Hepatocyte (in vitro differentiated cells): ENCODE results near the gene ADRA1B. TPM values are rescaled to one million over a fixed set of nuclear protein-coding genes. Genes with fewer than 3 reads are reported as not detected.

Experiments used
- DNase-seq: peaks from one replicate; pipeline ENCODE4 v3.0.0-alpha.2; 2016; ENCODE audit warnings: low spot score
- H2AFZ ChIP-seq: fragments of 200-600 bp; sonication (generic); 2 replicates; pipeline ENCODE4 v1.6.0; 2016; ENCODE audit warnings: antibody characterized with exemption, mild to moderate bottlenecking
- H3K27ac ChIP-seq: fragments of 200-600 bp; sonication (generic); 2 replicates; pipeline ENCODE4 v1.5.1; 2016; ENCODE audit warnings: mild to moderate bottlenecking
- H3K27me3 ChIP-seq: fragments of 200-600 bp; sonication (generic); 2 replicates; pipeline ENCODE4 v1.6.1; 2016
- H3K36me3 ChIP-seq: fragments of 200-600 bp; sonication (generic); replicated peaks from 2 replicates; pipeline ENCODE4 v1.5.1; 2016; ENCODE audit warnings: low read depth; ENCODE audit not compliant: insufficient read depth
- H3K4me1 ChIP-seq: fragments of 200-600 bp; sonication (generic); 2 replicates; pipeline ENCODE4 v1.5.1; 2016; ENCODE audit warnings: mild to moderate bottlenecking, moderate library complexity; ENCODE audit not compliant: insufficient read depth
- H3K4me2 ChIP-seq: fragments of 200-600 bp; sonication (generic); 2 replicates; pipeline ENCODE4 v1.6.0; 2016
- H3K4me3 ChIP-seq: fragments of 200-600 bp; sonication (generic); 2 replicates; pipeline ENCODE4 v1.5.1; 2016; ENCODE audit warnings: mild to moderate bottlenecking
- H3K79me2 ChIP-seq: fragments of 200-600 bp; sonication (generic); 2 replicates; pipeline ENCODE4 v1.6.0; 2017; ENCODE audit warnings: mild to moderate bottlenecking
- H3K9me2 ChIP-seq: fragments of 200-600 bp; sonication (generic); replicated peaks from 2 replicates; pipeline ENCODE4 v1.6.0; 2017; ENCODE audit warnings: mild to moderate bottlenecking; ENCODE audit not compliant: insufficient read depth
- H3K9me3 ChIP-seq: fragments of 200-600 bp; sonication (generic); 2 replicates; pipeline ENCODE4 v1.5.1; 2016; ENCODE audit warnings: low read depth, mild to moderate bottlenecking
- H4K20me1 ChIP-seq: fragments of 200-600 bp; sonication (generic); 2 replicates; pipeline ENCODE4 v1.6.0; 2016; ENCODE audit warnings: mild to moderate bottlenecking; ENCODE audit not compliant: insufficient read depth, poor library complexity, severe bottlenecking
- CTCF ChIP-seq: fragments of 200-600 bp; sonication (generic); IDR thresholded peaks from 2 replicates; pipeline ENCODE4 v1.5.1; 2016; ENCODE audit warnings: antibody characterized with exemption, mild to moderate bottlenecking; ENCODE audit not compliant: poor library complexity
- EZH2 ChIP-seq: fragments of 200-600 bp; sonication (generic); IDR thresholded peaks from 2 replicates; pipeline ENCODE4 v1.6.1; 2016; ENCODE audit warnings: antibody characterized with exemption, mild to moderate bottlenecking, borderline replicate concordance
- EZH2phosphoT487 ChIP-seq: fragments of 200-600 bp; sonication (generic); IDR thresholded peaks from one replicate; pipeline ENCODE4 v1.6.1; 2018; ENCODE audit warnings: antibody characterized with exemption, mild to moderate bottlenecking, low read depth, moderate library complexity; ENCODE audit not compliant: unreplicated experiment, severe bottlenecking
- WGBS: methylation state at CpG from one replicate; pipeline ENCODE4 v1.1.6; 2016; ENCODE audit warnings: low lambda C conversion rate; ENCODE audit errors: missing lambda C conversion rate; 5-methylcytosine and 5-hydroxymethylcytosine counted together
- polyA plus RNA-seq: library from polyadenylated mRNA; unstranded; fragments of >200 nt; fragmentation: Nextera tagmentation; extraction: Ambion mirVana; gene quantifications from 2 replicates; pipeline ENCODE4 v1.2.1, GENCODE V29; 2016
- total RNA-seq: library from RNA; depleted of rRNA; stranded (reverse); fragments of >200 nt; gene quantifications from 2 replicates; pipeline ENCODE4 v1.2.3, GENCODE V29; 2014

The ADRA1B gene
- total and polyA plus RNA-seq, 2 experiments from 2014 or later, result 2.6 to 3.5 TPM

GRCh38 chr5:159987031-159987674 lies 70.9 kb downstream of the ADRA1B start:
- Histone ChIP-seq H3K4me3 (peak overlapping the region; percentile 24), H3K9me3 (no peaks in the 10 kb centered on the region), H3K27me3 (peaks cover 30% of the 10 kb centered on the region), H3K9me2 (no peaks in the 10 kb centered on the region), H3K36me3 (no peaks in the 10 kb centered on the region), H3K79me2 (no peaks in the 10 kb centered on the region), H3K27ac (peak overlapping the region; percentile 70), H3K4me2 (peak overlapping the region; percentile 91), H2AFZ (peak overlapping the region; percentile 52), H3K4me1 (peaks cover 4% of the 10 kb centered on the region), H4K20me1 (no peaks in the 10 kb centered on the region)
- DNase-seq, result peak; percentile 90
- WGBS, result 2% methylated on average over 50 of the region's 50 CpGs
- TF ChIP-seq CTCF (peak; percentile 87), EZH2phosphoT487 (no peak)

GRCh38 chr5:159990506-159990905 lies 74.2 kb downstream of the ADRA1B start:
- DNase-seq, result no peak
- 84% methylated on average over 2 of the region's 2 CpGs for WGBS

DNA sequence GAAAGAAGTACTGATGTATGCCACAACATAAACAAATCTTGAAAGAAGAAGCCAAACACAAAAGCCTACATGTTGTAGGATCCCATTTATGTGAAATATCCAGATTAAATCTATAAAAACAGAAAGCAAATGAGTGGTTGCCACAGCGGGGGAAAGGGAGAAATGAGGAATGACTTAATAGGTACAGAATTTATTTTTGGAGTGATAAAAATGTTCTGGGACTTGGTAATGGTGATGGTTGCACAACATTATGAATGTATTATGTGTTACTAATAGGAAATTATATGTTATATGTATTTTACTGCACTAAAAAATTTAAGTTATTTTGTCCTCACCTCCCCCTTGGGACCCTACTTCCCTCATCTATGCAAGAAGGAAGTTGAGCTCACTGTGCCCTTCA lies 76.3 kb downstream of the ADRA1B start:
- H3K4me1 ChIP-seq, result no peaks in the 10 kb centered on the region
- H3K36me3 ChIP-seq, result no peaks in the 10 kb centered on the region
- WGBS, result 97% methylated on average over 1 of the region's 1 CpG
- H3K9me3 ChIP-seq, result no peaks in the 10 kb centered on the region
- H3K79me2 ChIP-seq, result no peaks in the 10 kb centered on the region
- peaks cover 11% of the 10 kb centered on the region for H3K27me3 ChIP-seq
- H3K4me3 ChIP-seq, result no peak overlapping the region
- H2AFZ ChIP-seq, result no peak overlapping the region
- no peak for DNase-seq
- no peak for TF ChIP-seq EZH2phosphoT487
- no peak for TF ChIP-seq CTCF
- TF ChIP-seq EZH2, result no peak
- no peak overlapping the region for H3K27ac ChIP-seq
- H3K4me2 ChIP-seq, result no peak overlapping the region
- H3K9me2 ChIP-seq, result no peaks in the 10 kb centered on the region
- H4K20me1 ChIP-seq, result no peaks in the 10 kb centered on the region

More at GRCh38 chr5:159990506-159990905, 74.2 kb downstream of the ADRA1B start:
- no peak overlapping the region for H2AFZ ChIP-seq
- peaks cover 4% of the 10 kb centered on the region for H3K4me1 ChIP-seq
- peak; percentile 5 for TF ChIP-seq CTCF
- TF ChIP-seq EZH2, result no peak
- no peak for TF ChIP-seq EZH2phosphoT487
- no peak overlapping the region for H3K4me3 ChIP-seq
- no peaks in the 10 kb centered on the region for H3K9me3 ChIP-seq
- H3K36me3 ChIP-seq, result no peaks in the 10 kb centered on the region
- no peaks in the 10 kb centered on the region for H4K20me1 ChIP-seq
- H3K27ac ChIP-seq, result no peak overlapping the region
- no peaks in the 10 kb centered on the region for H3K79me2 ChIP-seq
- no peak overlapping the region for H3K4me2 ChIP-seq
- peaks cover 21% of the 10 kb centered on the region for H3K27me3 ChIP-seq
- no peaks in the 10 kb centered on the region for H3K9me2 ChIP-seq

DNA sequence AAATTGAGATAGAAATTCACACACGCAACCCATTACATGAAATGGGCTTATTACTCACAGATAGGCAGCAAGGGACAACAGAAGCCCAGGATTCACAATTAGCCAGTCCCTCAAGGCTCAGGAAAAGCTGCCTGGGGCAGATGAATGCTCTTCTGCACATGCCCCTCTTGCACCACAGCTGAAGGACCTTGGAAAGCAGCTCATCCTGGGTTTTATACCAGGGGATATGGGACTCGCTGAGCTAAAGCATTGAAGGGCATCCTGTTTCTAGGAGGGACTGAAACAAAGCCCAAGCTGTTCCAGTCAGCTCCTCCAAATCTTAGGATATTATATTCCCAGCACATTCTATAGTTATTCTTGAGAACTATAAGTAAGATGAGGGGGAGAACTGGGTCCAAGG lies 76.9 kb downstream of the ADRA1B start:
- no peak overlapping the region for H3K4me2 ChIP-seq
- peaks cover 7% of the 10 kb centered on the region for H3K27me3 ChIP-seq
- H3K4me3 ChIP-seq, result no peak overlapping the region
- H3K4me1 ChIP-seq, result no peaks in the 10 kb centered on the region
- no peak for DNase-seq
- no peaks in the 10 kb centered on the region for H3K79me2 ChIP-seq
- no peak overlapping the region for H2AFZ ChIP-seq
- no peaks in the 10 kb centered on the region for H4K20me1 ChIP-seq
- WGBS, result 91% methylated on average over 2 of the region's 2 CpGs
- TF ChIP-seq EZH2phosphoT487, result no peak
- H3K9me2 ChIP-seq, result no peaks in the 10 kb centered on the region
- no peak overlapping the region for H3K27ac ChIP-seq
- H3K36me3 ChIP-seq, result no peaks in the 10 kb centered on the region
- H3K9me3 ChIP-seq, result no peaks in the 10 kb centered on the region
